KMS-11 (cell line): Measurements from ENCODE around the gene PSMB7.

ENCODE experiments used
- H2AFZ ChIP-seq: fragments of 200-600 bp; sonication (generic); 2 replicates; pipeline ENCODE4 v1.6.1; 2016; ENCODE audit warnings: antibody characterized with exemption, mixed run types, low read depth
- H3K27ac ChIP-seq: fragments of 200-600 bp; sonication (generic); 2 replicates; pipeline ENCODE4 v1.6.1; 2016; ENCODE audit warnings: mild to moderate bottlenecking, mixed run types
- H3K27me3 ChIP-seq: fragments of 200-600 bp; sonication (generic); 2 replicates; pipeline ENCODE4 v1.6.1; 2017; ENCODE audit warnings: mild to moderate bottlenecking, low read depth, mixed run types, moderate library complexity; ENCODE audit not compliant: insufficient read depth
- H3K36me3 ChIP-seq: fragments of 200-600 bp; sonication (generic); 2 replicates; pipeline ENCODE4 v1.6.1; 2017; ENCODE audit warnings: mild to moderate bottlenecking, mixed run types; ENCODE audit not compliant: insufficient read depth
- H3K4me1 ChIP-seq: fragments of 200-600 bp; sonication (generic); 2 replicates; pipeline ENCODE4 v1.6.1; 2016; ENCODE audit warnings: mild to moderate bottlenecking, low read depth, mixed run types; ENCODE audit not compliant: poor library complexity, severe bottlenecking
- H3K4me2 ChIP-seq: fragments of 200-600 bp; sonication (generic); 2 replicates; pipeline ENCODE4 v1.7.0; 2016; ENCODE audit warnings: mild to moderate bottlenecking, mixed run types
- H3K4me3 ChIP-seq: fragments of 200-600 bp; sonication (generic); IDR thresholded peaks from 2 replicates; pipeline ENCODE4 v1.6.1; 2017; ENCODE audit warnings: low read depth, low read length, mixed read lengths; ENCODE audit not compliant: insufficient read depth
- H3K79me2 ChIP-seq: fragments of 200-600 bp; sonication (generic); 2 replicates; pipeline ENCODE4 v1.6.1; 2016; ENCODE audit warnings: low read depth, mixed run types; ENCODE audit not compliant: insufficient read depth
- H3K9ac ChIP-seq: fragments of 200-600 bp; sonication (generic); 2 replicates; pipeline ENCODE4 v1.6.1; 2016; ENCODE audit warnings: mild to moderate bottlenecking, mixed run types
- H4K20me1 ChIP-seq: fragments of 200-600 bp; sonication (generic); 2 replicates; pipeline ENCODE4 v1.6.1; 2016; ENCODE audit warnings: mild to moderate bottlenecking, mixed run types; ENCODE audit not compliant: insufficient read depth
- TF ChIP-seq, protein P1 (sequence below): fragments of 200-600 bp; sonication (generic); conservative IDR thresholded peaks from 2 replicates; pipeline ENCODE4 v1.6.1; 2017; ENCODE audit warnings: low read depth, mild to moderate bottlenecking, antibody characterized with exemption, low read length, moderate library complexity, mixed read lengths

Gene PSMB7

GRCh38 chr9:124321416-124321815 lies 93.8 kb downstream of the PSMB7 start:
- TF ChIP-seq, protein P1, sequence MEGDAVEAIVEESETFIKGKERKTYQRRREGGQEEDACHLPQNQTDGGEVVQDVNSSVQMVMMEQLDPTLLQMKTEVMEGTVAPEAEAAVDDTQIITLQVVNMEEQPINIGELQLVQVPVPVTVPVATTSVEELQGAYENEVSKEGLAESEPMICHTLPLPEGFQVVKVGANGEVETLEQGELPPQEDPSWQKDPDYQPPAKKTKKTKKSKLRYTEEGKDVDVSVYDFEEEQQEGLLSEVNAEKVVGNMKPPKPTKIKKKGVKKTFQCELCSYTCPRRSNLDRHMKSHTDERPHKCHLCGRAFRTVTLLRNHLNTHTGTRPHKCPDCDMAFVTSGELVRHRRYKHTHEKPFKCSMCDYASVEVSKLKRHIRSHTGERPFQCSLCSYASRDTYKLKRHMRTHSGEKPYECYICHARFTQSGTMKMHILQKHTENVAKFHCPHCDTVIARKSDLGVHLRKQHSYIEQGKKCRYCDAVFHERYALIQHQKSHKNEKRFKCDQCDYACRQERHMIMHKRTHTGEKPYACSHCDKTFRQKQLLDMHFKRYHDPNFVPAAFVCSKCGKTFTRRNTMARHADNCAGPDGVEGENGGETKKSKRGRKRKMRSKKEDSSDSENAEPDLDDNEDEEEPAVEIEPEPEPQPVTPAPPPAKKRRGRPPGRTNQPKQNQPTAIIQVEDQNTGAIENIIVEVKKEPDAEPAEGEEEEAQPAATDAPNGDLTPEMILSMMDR = no peak
- Histone ChIP-seq H3K79me2 (no peaks in the 10 kb centered on the region), H4K20me1 (no peaks in the 10 kb centered on the region), H2AFZ (no peak overlapping the region), H3K27ac (no peak overlapping the region), H3K4me3 (no peak overlapping the region), H3K4me2 (no peak overlapping the region), H3K36me3 (no peaks in the 10 kb centered on the region), H3K27me3 (no peaks in the 10 kb centered on the region), H3K4me1 (no peaks in the 10 kb centered on the region), H3K9ac (no peak overlapping the region)

- TF ChIP-seq, protein P1 = peak; percentile 77
- Histone ChIP-seq H3K4me1 (no peaks in the 10 kb centered on the region), H3K9ac (no peak overlapping the region), H3K4me3 (no peak overlapping the region), H3K27ac (no peak overlapping the region), H4K20me1 (no peaks in the 10 kb centered on the region), H3K79me2 (no peaks in the 10 kb centered on the region), H3K36me3 (no peaks in the 10 kb centered on the region), H3K4me2 (no peak overlapping the region), H2AFZ (no peak overlapping the region; the same call in 1 of the 2 replicates), H3K27me3 (no peaks in the 10 kb centered on the region)
Observed at GRCh38 chr9:124320062-124320973, 94.9 kb downstream of the PSMB7 start.

DNA sequence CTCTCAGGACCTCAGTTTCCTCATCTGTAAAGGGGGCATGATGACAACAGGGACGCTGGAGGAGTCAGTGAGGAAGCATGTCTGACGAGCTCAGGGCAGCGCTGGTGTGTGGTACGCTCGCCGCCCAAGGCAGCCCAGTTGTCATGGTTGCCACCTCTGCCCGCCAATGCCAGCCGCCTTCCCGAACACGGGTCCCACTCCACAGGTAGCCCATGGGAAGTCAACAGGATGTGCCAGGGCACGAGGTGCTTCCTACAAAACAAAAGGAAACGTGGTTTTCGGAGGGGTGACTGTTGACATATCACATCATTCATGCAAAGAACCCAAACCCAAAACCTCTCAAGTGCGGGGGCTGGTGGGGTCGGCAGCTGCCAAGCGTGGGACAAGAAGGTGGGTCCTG lies 99.4 kb downstream of the PSMB7 start:
- TF ChIP-seq, protein P1 = no peak
- no peak overlapping the region for H3K9ac ChIP-seq
- no peak overlapping the region for H3K4me2 ChIP-seq
- H4K20me1 ChIP-seq = no peaks in the 10 kb centered on the region
- no peaks in the 10 kb centered on the region for H3K79me2 ChIP-seq
- no peak overlapping the region for H3K4me3 ChIP-seq
- no peaks in the 10 kb centered on the region for H3K4me1 ChIP-seq
- no peaks in the 10 kb centered on the region for H3K36me3 ChIP-seq
- H3K27me3 ChIP-seq = no peaks in the 10 kb centered on the region
- no peak overlapping the region for H3K27ac ChIP-seq
- no peak overlapping the region for H2AFZ ChIP-seq

DNA sequence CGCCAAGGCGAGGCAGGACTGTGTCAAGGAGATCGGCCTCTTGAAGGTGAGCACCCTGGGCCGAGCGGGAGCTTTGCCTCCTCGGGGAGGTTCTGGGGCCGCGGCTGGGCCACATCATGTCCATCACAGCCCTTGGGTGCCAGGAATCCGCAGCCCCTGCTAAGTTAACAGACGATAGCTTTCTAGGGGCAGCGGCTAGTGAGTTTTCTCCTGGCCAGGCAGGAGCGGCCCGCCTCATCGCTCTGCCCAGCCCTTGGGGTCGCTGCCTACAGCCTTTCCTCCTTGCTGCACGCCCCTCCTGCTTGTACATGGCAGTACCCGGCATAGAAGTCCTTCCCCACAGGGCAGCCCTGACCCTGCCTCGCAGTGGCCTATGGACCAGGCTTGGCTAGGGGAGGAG lies 101.3 kb downstream of the PSMB7 start:
- H3K27me3 ChIP-seq = no peaks in the 10 kb centered on the region
- no peaks in the 10 kb centered on the region for H3K79me2 ChIP-seq
- no peak overlapping the region for H3K27ac ChIP-seq
- no peak overlapping the region for H3K4me2 ChIP-seq
- H4K20me1 ChIP-seq = no peaks in the 10 kb centered on the region
- H3K9ac ChIP-seq = no peak overlapping the region
- no peaks in the 10 kb centered on the region for H3K36me3 ChIP-seq
- H2AFZ ChIP-seq = no peak overlapping the region
- no peaks in the 10 kb centered on the region for H3K4me1 ChIP-seq
- H3K4me3 ChIP-seq = no peak overlapping the region
- TF ChIP-seq, protein P1 = no peak
